CD4-positive, alpha-beta T cell treated with Interleukin-6 for 4 hours (primary cell): ENCODE data around the gene CNPY1.
"Not testable (repeated sequence)": the region's sequence is repeated elsewhere in the genome, so short reads cannot be mapped to it uniquely, and the experiment has no call there.

ENCODE experiments used
- DNase-seq: peaks from one replicate; pipeline ENCODE4 v3.0.0-alpha.2; 2020; ENCODE audit warnings: mixed read lengths

CNPY1 gene

GRCh38 chr7:155577509-155577905 lies 31.1 kb upstream of the CNPY1 start:
- DNase-seq, result no peak

- DNase-seq, result no peak
Measured at GRCh38 chr7:155576900-155577508, 30.6 kb upstream of the CNPY1 start.

GRCh38 chr7:155576416-155576815 lies 30.1 kb upstream of the CNPY1 start:
- DNase-seq, result no peak

- no peak for DNase-seq
Measured at GRCh38 chr7:155574556-155575290, 28.4 kb upstream of the CNPY1 start.

- DNase-seq, result no peak
Measured at GRCh38 chr7:155571581-155572345, 25.4 kb upstream of the CNPY1 start.

- no peak for DNase-seq
Measured at GRCh38 chr7:155570991-155571390, 24.6 kb upstream of the CNPY1 start.

GRCh38 chr7:155570171-155570958 lies 24.0 kb upstream of the CNPY1 start:
- no peak for DNase-seq

GRCh38 chr7:155569681-155570080 lies 23.3 kb upstream of the CNPY1 start:
- DNase-seq, result no peak

- DNase-seq, result no peak
Measured at GRCh38 chr7:155568842-155569494, 22.6 kb upstream of the CNPY1 start.

- no peak for DNase-seq
Measured at GRCh38 chr7:155568333-155568660, 21.9 kb upstream of the CNPY1 start.

- no peak for DNase-seq
Measured at GRCh38 chr7:155567646-155568332, 21.4 kb upstream of the CNPY1 start.

- no peak for DNase-seq
Measured at GRCh38 chr7:155566011-155566836, 19.9 kb upstream of the CNPY1 start.

- no peak for DNase-seq
Measured at GRCh38 chr7:155565596-155565995, 19.2 kb upstream of the CNPY1 start.

- not testable (repeated sequence) for DNase-seq
Measured at GRCh38 chr7:155562976-155563375, 16.6 kb upstream of the CNPY1 start.

GRCh38 chr7:155562106-155562505 lies 15.7 kb upstream of the CNPY1 start:
- DNase-seq, result no peak

- DNase-seq, result no peak
Measured at GRCh38 chr7:155560982-155561686, 14.8 kb upstream of the CNPY1 start.

- DNase-seq, result no peak
Measured at GRCh38 chr7:155560196-155560885, 14.0 kb upstream of the CNPY1 start.

- no peak for DNase-seq
Measured at GRCh38 chr7:155559519-155560108, 13.3 kb upstream of the CNPY1 start.

- no peak for DNase-seq
Measured at GRCh38 chr7:155558961-155559360, 12.6 kb upstream of the CNPY1 start.
